Activated T-cell treated with anti-CD3 and anti-CD28 coated beads, Interleukin-2, amount 50 U/mL, for 48 hours (primary cell): ENCODE results near the gene KDM7A.
"Not testable (repeated sequence)": the region's sequence is repeated elsewhere in the genome, so short reads cannot be mapped to it uniquely, and the experiment has no call there.

Experiments
- DNase-seq, 2 experiments: peaks; one replicate each; pipeline ENCODE4 v3.0.0-alpha.2; 2020

The KDM7A gene

DNA sequence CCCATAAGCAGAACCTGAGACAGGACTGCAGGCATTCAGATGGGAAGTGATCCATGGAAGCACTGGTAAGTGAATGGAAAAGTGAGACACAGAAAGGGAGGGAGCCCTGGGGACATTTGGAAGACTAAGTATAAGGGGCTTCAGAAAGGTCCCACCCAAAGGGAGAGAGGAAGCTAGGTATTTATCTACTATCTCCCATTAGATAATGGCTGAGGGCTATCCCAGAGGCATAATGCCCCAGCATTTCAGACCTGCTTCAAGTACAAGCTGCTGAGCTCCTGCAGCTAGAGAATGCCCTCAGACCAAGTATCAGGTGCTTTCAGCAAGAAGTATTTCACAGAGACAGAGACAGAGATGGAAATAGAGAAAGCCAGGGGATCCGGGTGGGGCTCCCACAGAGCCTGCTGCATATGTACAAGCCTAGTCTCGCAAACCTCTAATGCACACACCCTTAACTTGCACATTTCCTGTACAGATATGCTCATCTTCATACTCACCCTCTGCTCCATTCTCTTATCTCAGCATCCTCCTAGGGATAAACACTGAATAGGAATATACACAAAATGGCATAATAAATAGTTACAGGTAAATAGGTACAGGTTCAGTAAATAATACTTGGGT, 20.2 kb downstream of the KDM7A start:
- no peak for DNase-seq

DNA sequence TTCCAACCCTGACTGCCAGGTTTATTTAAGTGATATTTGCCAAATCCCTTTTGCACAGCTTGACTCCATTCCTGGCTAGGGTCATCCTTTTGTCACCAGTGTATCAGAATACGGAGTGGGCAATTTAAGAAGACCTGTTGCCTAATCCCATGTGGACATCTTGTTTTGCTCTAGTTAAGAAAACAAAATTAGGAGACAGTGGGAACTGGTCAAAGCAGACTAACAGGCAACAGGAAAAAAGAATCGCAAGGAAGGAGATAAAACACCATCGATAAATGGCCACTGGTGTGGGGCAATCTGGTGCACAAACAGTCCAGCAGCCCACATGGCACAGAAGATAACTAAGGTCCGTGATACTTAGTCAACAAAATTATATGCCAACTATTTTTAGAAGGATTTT, 21.4 kb downstream of the KDM7A start:
- DNase-seq: no peak

DNA sequence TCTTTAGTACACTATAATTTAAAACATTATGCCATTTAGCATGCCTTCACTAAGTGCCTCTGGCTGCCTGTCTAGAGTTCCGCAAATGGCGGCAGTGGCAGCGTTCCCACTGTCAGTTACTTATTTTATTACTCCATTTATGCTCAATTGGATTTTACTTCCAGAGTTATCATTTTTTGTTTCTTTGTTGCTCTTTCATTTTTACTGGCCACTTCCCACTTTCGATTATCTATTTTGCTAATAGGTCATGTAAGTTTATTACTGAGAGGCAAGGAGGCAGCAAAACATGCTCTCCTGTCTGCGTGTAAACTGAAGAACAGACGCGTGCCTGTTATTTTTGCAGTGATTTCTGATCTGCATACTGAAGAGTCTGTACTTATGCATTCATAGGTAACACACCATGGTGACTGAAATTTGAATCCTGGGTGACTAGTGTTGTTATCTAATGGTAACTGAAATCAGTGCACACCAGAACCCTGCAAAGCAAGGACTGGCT, 23.1 kb downstream of the KDM7A start:
- DNase-seq: no peak

GRCh38 chr7:140146574-140146973, 30.2 kb downstream of the KDM7A start:
- no peak for DNase-seq

DNA sequence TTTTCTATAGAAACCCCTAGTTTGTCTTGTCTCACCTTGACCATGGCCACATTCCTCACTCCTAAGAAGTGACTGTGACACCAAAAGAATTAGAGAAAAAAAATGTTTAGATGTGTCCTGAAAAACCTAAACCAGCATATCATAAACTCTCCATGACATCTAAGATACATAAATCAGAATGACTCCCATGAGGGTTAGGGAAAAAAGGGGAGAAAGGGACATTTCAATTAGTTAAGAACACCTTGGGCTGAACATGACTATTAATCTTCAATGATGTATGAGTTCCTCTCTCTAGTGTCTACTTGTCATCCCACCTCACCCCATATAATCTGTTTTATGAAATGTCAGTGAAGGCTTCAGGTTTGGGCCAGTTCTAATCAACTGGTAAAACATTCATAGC, 31.1 kb downstream of the KDM7A start:
- DNase-seq: no peak

DNA sequence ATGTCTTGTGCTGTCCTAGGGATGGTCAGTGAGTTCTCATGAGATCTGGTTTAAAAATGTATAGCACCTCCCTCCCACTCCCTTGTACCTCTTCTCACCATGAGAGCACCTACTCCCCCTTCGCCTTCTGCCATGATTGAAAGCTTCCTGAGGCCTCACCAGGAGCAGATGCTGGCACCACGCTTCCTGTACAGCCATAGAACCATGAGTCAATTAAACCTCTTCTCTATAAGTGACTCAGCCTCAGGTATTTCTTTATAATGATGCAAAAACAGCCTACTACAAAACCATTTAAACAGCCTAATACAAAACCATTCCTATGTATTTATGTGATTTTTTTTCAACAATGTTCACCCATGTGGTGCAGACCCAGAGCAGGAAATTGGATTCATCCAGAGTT, 32.0 kb downstream of the KDM7A start:
- no peak for DNase-seq

DNA sequence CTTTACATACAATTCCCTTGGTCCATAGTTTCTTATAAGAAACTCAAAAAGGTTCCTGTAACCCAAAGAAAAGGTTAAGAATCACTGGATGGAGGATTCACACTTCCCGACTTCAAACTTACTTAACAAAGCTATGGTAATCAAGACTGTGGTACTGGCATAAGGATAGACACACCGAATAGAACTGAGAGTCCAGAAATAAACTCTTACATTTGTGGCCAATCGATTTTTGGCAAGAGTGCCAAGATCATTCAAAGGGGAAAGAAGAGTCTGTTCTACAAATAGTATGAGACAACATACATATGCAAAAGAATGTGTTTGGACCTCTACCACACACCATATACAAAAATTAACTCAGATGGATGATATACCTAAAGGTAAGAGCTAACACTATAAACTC, 32.8 kb downstream of the KDM7A start:
- no peak for DNase-seq

DNA sequence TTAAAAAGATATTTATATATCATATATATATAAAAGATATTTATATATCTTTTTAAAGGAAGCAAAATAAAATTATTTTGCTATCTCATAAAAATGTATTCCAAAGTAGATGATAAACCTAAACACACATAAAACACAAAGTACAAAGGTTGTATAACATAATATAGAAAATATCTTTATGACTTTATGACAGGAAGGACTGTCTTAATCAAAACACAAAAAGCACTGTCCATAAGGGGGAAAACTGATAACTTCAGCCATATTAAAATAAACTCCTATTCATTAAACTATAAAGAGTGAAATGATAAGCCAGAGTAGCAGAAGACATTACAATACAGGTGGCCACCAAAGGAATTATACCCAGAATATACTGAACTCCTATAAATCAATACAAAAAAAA, 34.8 kb downstream of the KDM7A start:
- DNase-seq: no peak

DNA sequence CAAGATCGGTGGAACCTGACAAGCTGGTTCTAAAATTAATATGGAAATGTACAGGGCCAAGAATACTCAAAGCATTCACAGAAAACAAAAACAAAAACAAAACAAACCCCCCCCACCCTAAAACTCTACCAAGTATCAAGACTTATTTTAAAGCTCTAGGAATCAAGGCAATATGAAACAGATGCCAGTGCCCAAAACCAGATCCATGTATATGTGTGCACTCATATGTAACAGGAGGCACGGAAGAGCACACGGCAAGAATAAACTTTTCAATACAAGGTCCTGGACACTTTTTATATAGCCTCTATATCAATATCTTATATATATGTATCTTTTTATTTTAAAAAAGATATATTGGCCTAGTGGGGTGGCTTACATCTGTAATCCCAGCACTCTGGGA, 35.5 kb downstream of the KDM7A start:
- DNase-seq: no peak

- DNase-seq: no peak
These were observed 39.7 kb downstream of the KDM7A start for GRCh38 chr7:140137078-140137477.

DNA sequence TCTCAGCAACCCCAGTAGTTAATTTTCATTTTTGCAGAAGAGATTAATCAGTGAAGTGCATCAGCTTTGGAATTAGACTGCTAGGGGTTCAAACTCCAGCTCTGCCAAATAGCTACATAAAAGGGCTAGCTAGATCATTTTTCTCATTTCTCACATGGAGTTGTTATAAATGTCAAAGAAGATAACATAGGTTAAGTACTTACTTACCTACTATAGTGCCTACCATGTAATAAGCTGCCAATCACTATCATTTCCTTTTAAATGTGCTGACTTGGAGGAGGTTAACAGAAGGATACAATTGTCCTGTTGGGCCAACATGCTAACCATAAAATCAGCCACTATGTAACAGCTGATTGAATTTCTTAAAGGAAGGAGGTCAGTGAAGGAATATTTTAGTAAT, 40.7 kb downstream of the KDM7A start:
- no peak for DNase-seq

DNA sequence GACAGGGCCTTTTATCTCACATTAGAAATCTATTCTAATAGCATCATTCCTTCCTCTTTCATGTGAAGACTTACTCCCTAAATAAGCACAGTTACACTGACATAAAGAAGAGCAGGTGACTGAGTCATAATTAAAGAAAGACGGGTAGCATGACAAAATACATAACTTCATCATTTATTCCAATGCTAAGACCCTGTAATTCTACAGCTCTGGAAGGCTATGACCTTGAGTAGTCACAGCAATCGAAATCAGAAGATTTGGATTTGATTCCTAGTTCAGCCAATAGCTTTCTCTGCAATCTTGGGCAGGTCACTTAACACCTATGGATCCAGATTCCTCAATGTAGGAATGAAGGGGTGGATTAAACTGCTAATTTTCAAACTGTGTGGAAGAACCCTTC, 42.7 kb downstream of the KDM7A start:
- no peak for DNase-seq

DNA sequence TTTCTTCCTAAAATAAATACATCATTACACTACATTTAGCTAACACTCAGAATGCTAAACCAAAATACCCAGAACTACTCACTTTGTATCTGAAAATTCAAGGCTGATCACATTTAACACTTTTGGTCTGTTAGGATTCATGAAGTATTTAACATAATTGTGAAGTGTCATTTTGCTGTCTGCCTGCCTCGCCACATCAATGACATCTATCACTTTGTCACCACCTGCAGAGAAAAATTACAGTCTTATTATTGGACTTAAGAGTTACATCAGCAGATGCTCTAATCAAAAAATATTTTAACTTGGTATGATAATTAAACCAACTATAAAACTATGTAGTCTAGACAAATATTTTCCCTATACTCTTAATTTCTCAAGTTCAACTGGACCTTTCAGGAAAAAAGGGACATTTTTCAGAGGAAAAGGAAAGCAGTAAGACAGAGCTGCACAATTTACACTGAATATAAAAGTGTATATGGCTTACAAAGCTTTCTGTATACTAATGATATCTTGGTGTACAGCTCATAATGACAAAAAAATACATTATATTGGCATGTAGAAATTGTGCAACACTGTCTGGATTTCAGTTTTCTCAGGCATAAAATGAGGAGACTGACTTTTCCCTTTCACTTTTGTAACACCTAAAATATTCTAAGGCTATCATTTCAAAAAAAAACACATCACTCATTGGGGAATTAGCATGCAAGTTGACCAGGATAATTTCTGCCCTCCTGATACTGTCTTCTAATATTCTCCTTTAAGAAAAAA, 49.2 kb downstream of the KDM7A start:
- DNase-seq: no peak

- no peak for DNase-seq
These were observed 50.2 kb downstream of the KDM7A start for GRCh38 chr7:140126435-140127034.

DNA sequence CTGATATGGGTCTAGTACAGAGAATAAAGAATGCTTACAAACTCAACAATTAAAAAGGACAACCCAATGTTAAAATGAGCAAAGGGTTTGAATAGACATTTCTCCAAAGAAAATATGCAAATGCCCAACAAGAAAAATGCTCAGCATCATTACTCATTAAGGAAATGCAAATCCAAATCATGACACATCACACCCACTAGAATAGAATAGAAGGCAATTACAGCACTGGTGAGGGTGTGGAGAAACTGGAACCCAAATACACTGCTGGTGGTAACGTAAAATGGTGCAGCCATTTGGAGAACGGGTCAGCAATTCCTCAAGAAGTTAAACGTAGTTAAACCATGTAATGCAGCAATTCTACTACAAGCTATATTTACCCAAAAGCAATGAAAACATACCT, 53.8 kb downstream of the KDM7A start:
- DNase-seq: no peak

- DNase-seq: no peak
These were observed 55.5 kb downstream of the KDM7A start for GRCh38 chr7:140121326-140121725.

- not testable (repeated sequence) for DNase-seq
These were observed 62.0 kb downstream of the KDM7A start for GRCh38 chr7:140114817-140115216.

DNA sequence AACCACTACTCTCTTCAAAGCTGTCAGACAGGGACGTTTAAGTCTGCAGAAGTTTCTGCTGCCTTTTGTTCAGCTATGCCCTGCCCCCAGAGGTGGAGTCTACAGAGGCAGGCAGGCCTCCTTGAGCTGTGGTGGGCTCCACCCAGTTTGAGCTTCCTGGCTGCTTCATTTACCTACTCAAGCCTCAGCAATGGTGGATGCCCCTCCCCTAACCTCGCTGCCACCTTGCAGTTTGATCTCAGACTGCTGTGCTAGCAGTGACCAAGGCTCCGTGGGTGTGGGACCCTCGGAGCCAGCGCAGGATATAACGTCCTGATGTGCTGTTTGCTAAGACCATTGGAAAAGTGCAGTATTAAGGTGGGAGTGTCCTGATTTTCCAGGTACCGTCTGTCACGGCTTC, 68.0 kb downstream of the KDM7A start:
- DNase-seq: not testable (repeated sequence)

DNA sequence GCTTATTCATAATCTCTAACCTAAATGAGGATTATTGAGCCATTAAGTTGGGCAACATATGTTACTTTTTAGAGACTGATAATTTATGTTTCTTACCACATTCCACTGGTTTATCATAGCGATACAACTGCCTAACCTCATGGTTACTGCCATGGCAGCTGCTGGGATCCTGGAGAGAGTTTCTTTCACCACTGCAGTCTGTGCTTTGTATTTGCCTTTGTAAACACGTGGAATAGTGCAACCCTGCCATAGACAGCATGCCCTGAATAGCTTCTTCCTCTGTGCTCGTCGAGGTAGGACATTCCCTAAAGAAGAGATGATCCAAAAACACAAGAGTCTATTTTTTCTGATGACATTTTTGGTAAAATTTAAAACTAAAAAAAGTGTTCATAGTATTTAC, 80.3 kb downstream of the KDM7A start:
- no peak for DNase-seq

- no peak for DNase-seq
These were observed 83.4 kb downstream of the KDM7A start for GRCh38 chr7:140093375-140093774.

- DNase-seq: no peak
These were observed 91.3 kb downstream of the KDM7A start for GRCh38 chr7:140085447-140085846.

GRCh38 chr7:140084972-140085371, 91.8 kb downstream of the KDM7A start:
- peak in 1 of 2 experiments; percentile 59 for DNase-seq

DNA sequence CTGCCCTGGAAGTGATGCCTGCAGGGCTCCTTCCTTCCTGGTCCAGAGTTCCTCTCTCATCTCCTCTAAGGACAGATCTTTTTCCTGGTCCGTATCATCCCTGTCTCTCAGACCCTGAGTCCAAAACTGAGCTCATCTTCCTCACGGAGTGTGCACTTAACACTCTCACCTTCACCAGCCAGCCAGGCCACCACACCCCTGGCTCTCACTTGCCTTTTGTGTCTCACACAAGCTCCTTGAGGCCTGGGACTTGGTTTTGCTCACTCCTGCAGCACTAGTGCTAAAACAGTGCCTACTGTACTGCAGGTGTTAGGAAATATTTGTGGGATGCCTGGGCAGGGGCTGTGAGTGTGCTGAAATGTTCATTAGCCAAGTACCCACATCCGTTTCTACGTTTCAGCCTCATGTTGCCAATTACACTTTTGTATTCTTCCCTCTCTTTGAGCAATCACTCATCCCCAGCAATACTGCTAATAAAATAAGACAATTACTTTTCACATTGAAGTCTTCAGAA, 92.6 kb downstream of the KDM7A start:
- DNase-seq: no peak

- DNase-seq: no peak
These were observed 94.0 kb downstream of the KDM7A start for GRCh38 chr7:140082770-140083169.
